IPS-NIHi7 (cell line): Measurements from ENCODE around the gene FSTL1.

Experiments
- DNase-seq: peaks from one replicate; pipeline ENCODE4 v3.0.0; 2012; ENCODE audit warnings: mixed read lengths; ENCODE audit errors: extremely low spot score

Gene FSTL1

GRCh38 chr3:120468635-120469295 is 18.0 kb upstream of the FSTL1 start:
- DNase-seq: no peak

GRCh38 chr3:120462409-120462959 is 11.7 kb upstream of the FSTL1 start:
- no peak for DNase-seq

- DNase-seq: no peak
These were observed 10.6 kb upstream of the FSTL1 start for GRCh38 chr3:120461416-120461815.

GRCh38 chr3:120460862-120461261 is 10.1 kb upstream of the FSTL1 start:
- DNase-seq: no peak

GRCh38 chr3:120460181-120460790 is 9.5 kb upstream of the FSTL1 start:
- no peak for DNase-seq

- DNase-seq: no peak
These were observed 8.4 kb upstream of the FSTL1 start for GRCh38 chr3:120459196-120459595.

GRCh38 chr3:120457827-120458226 is 7.0 kb upstream of the FSTL1 start:
- no peak for DNase-seq

- DNase-seq: no peak
These were observed 3.4 kb upstream of the FSTL1 start for GRCh38 chr3:120454076-120454689.

GRCh38 chr3:120452816-120453215 is 2.0 kb upstream of the FSTL1 start:
- no peak for DNase-seq

- no peak for DNase-seq
These were observed 1.0 kb upstream of the FSTL1 start for GRCh38 chr3:120451806-120452205.

GRCh38 chr3:120451272-120451761 is 525 bp upstream of the FSTL1 start:
- peak; percentile 74 for DNase-seq

GRCh38 chr3:120449701-120450599 is 842 bp downstream of the FSTL1 start:
- peak; percentile 41 for DNase-seq

GRCh38 chr3:120449251-120449650 is 1.5 kb downstream of the FSTL1 start:
- no peak for DNase-seq

GRCh38 chr3:120448756-120449155 is 2.0 kb downstream of the FSTL1 start:
- DNase-seq: peak; percentile 44

- no peak for DNase-seq
These were observed 3.7 kb downstream of the FSTL1 start for GRCh38 chr3:120446891-120447668.

GRCh38 chr3:120445654-120446053 is 5.1 kb downstream of the FSTL1 start:
- DNase-seq: no peak

GRCh38 chr3:120443626-120444123 is 7.1 kb downstream of the FSTL1 start:
- DNase-seq: no peak

- peak; percentile 38 for DNase-seq
These were observed 7.7 kb downstream of the FSTL1 start for GRCh38 chr3:120442975-120443517.

- DNase-seq: no peak
These were observed 9.0 kb downstream of the FSTL1 start for GRCh38 chr3:120441776-120442175.

- no peak for DNase-seq
These were observed 10.0 kb downstream of the FSTL1 start for GRCh38 chr3:120440762-120441161.
